ENCODE measurements around the gene MORN1.

The MORN1 gene

DNA sequence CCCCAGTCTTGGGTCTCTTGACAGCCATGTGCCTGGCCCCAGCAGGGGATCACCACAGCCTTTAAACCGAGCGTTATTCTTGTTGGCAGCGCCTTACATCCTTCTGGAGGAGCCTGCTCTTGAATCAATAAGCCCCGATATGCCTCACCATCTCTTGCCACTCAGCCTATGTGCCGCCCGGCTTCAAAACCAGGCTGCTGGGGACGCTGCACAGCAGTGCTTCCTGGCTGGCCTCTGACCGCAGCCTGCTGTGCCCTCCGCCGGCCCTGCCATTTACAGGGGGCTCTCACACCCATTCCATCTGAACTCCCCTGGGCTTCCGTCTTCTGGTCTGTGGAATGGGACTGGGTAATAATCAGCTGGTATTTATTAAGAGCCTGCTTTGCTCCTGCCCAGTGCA lies 24.0 kb upstream of the MORN1 start:
- H4K20me1 ChIP-seq (ENCODE audit: insufficient read depth, low read length): no peaks in the 10 kb centered on the region
- H3K9me3 ChIP-seq (ENCODE audit: insufficient read depth, low read length): no peaks in the 10 kb centered on the region
- no peak overlapping the region for H2AFZ ChIP-seq (ENCODE audit: low read depth, low read length)
- peaks cover 22% of the 10 kb centered on the region for H3K79me2 ChIP-seq (ENCODE audit: low read length)
- TF ChIP-seq EZH2phosphoT487 (IDR thresholded peaks at IDR 0.05; ENCODE audit: low read depth): no peak
- TF ChIP-seq, protein P1, sequence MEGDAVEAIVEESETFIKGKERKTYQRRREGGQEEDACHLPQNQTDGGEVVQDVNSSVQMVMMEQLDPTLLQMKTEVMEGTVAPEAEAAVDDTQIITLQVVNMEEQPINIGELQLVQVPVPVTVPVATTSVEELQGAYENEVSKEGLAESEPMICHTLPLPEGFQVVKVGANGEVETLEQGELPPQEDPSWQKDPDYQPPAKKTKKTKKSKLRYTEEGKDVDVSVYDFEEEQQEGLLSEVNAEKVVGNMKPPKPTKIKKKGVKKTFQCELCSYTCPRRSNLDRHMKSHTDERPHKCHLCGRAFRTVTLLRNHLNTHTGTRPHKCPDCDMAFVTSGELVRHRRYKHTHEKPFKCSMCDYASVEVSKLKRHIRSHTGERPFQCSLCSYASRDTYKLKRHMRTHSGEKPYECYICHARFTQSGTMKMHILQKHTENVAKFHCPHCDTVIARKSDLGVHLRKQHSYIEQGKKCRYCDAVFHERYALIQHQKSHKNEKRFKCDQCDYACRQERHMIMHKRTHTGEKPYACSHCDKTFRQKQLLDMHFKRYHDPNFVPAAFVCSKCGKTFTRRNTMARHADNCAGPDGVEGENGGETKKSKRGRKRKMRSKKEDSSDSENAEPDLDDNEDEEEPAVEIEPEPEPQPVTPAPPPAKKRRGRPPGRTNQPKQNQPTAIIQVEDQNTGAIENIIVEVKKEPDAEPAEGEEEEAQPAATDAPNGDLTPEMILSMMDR (IDR thresholded peaks at IDR 0.05; ENCODE audit: low read depth, low read length): no peak
- peak overlapping the region; percentile 50 for H3K9ac ChIP-seq (ENCODE audit: low read length)
- no peaks in the 10 kb centered on the region for H3K36me3 ChIP-seq (replicated peaks; ENCODE audit: low read depth, low read length)
- H3K4me1 ChIP-seq (ENCODE audit: low read length): peaks cover 34% of the 10 kb centered on the region
- H3K4me3 ChIP-seq (ENCODE audit: low read length): peak overlapping the region; percentile 72
- H3K27ac ChIP-seq (ENCODE audit: low read length): no peak overlapping the region
- peak overlapping the region; percentile 76 for H3K4me2 ChIP-seq (ENCODE audit: low read length)
- H3K27me3 ChIP-seq (ENCODE audit: low read depth, low read length): peaks cover 14% of the 10 kb centered on the region; the same call in 1 of the 2 replicates

DNA sequence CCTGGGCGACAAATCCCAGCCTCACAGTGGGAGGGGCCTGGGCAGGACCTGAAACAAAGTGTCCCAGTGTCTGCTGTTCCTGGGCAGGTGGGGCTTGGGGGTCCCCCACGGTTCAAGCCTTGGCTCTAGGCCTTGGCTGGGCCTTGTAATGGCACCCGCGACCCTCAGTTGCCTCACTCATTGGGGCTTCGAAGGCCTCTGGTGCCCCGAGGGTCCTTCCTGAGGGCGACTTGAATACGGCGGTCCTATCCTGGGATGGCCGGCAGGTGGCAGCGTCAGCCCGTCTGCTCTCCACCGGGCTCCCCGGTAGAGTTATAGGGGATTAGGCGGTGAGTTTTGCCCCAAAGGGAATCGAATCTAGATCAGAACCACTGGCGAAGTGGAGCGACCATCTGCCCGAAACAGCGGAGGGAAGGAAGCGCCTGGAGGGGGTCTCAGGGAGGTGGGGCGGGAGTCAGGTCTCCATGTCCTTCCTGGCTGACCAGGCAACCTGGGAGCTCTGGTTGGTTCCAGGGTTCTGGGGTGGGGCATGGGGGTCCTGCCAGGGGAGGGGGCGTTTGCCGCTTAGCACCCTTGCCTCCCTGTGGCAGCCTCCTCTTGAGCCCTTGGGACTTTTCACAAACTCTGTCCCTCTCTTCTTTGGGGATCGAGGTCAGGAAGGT lies 23.1 kb upstream of the MORN1 start:
- Histone ChIP-seq H3K27me3 (ENCODE audit: low read depth, low read length) (peaks cover 14% of the 10 kb centered on the region; the same call in 1 of the 2 replicates), H3K4me3 (ENCODE audit: low read length) (peak overlapping the region; percentile 80), H3K36me3 (replicated peaks; ENCODE audit: low read depth, low read length) (no peaks in the 10 kb centered on the region), H4K20me1 (ENCODE audit: insufficient read depth, low read length) (no peaks in the 10 kb centered on the region), H3K27ac (ENCODE audit: low read length) (peak overlapping the region; percentile 61), H3K9ac (ENCODE audit: low read length) (peak overlapping the region; percentile 86), H2AFZ (ENCODE audit: low read depth, low read length) (no peak overlapping the region), H3K79me2 (ENCODE audit: low read length) (peaks cover 22% of the 10 kb centered on the region), H3K9me3 (ENCODE audit: insufficient read depth, low read length) (no peaks in the 10 kb centered on the region), H3K4me2 (ENCODE audit: low read length) (peak overlapping the region; percentile 94), H3K4me1 (ENCODE audit: low read length) (peaks cover 34% of the 10 kb centered on the region)
- TF ChIP-seq EZH2phosphoT487 (IDR thresholded peaks at IDR 0.05; ENCODE audit: low read depth): no peak
- TF ChIP-seq, protein P1 (IDR thresholded peaks at IDR 0.05; ENCODE audit: low read depth, low read length): peak; percentile 87

DNA sequence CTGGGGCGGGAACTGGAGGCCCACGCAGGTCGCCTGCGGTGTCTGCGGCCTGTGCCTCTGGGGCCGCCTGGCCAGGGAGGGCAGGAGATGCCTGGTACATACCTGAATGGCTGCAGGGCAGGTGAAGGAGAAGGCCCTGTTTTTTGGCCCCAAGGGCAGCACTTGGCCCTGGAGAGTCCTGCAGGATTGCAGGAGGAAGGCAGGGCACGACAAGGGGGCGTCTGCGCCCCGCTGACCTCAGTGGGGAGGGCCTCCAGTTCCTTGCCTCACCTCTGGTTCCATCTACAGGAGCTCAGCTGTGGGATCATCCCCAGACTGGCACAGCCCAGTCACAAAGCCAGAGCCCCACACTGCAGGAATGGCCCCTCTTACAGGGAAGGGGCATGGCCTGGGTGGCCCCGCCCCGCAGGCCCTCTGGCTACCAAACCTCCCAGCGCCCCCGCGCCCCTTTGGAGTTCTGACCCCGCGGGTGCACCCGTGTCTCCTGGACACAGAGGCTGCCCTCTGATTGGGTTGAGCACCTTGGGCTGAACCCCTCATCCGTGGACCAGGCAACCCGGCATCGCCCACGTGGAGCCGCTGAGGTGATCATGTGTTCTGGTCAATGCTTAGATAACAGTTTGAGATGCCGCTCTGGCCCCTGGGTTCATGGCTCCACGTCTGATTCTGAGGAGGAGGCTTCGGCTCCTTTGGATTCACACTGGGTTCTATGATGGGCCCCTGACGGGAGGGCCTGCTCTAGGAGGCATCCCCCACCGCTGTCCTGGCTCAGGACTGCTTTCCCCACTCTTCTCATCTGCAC lies 22.3 kb upstream of the MORN1 start:
- peak overlapping the region; percentile 80 for H3K4me3 ChIP-seq (ENCODE audit: low read length)
- TF ChIP-seq, protein P1 (IDR thresholded peaks at IDR 0.05; ENCODE audit: low read depth, low read length): no peak
- TF ChIP-seq EZH2phosphoT487 (IDR thresholded peaks at IDR 0.05; ENCODE audit: low read depth): no peak
- peak overlapping the region; percentile 61 for H3K27ac ChIP-seq (ENCODE audit: low read length)
- no peaks in the 10 kb centered on the region for H4K20me1 ChIP-seq (ENCODE audit: insufficient read depth, low read length)
- H3K9me3 ChIP-seq (ENCODE audit: insufficient read depth, low read length): no peaks in the 10 kb centered on the region
- H3K4me1 ChIP-seq (ENCODE audit: low read length): peaks cover 34% of the 10 kb centered on the region
- H3K27me3 ChIP-seq (ENCODE audit: low read depth, low read length): peaks cover 14% of the 10 kb centered on the region; the same call in 1 of the 2 replicates
- H3K9ac ChIP-seq (ENCODE audit: low read length): peak overlapping the region; percentile 86
- peaks cover 22% of the 10 kb centered on the region for H3K79me2 ChIP-seq (ENCODE audit: low read length)
- peak overlapping the region; percentile 94 for H3K4me2 ChIP-seq (ENCODE audit: low read length)
- H3K36me3 ChIP-seq (replicated peaks; ENCODE audit: low read depth, low read length): no peaks in the 10 kb centered on the region
- no peak overlapping the region for H2AFZ ChIP-seq (ENCODE audit: low read depth, low read length)

Measured in OCI-LY3 (cell line).